GM19099 (cell line): ENCODE data around the gene RFXANK.

Source experiments
- POLR2A ChIP-seq: IDR thresholded peaks from 3 replicates; pipeline ENCODE4 v1.6.1; 2011; ENCODE audit warnings: low read depth; ENCODE audit not compliant: insufficient read length; ENCODE audit errors: extremely low read depth

RFXANK gene

GRCh38 chr19:19192078-19192882 is at the start of gene RFXANK, which contains the start of gene BORCS8:
TSS of gene RFXANK (plus strand) at chr19:19192258. CDS start at chr19:19193947, 1,689 bp downstream.
TSS of gene BORCS8 (minus strand) at chr19:19192152. CDS start at chr19:19192117, 35 bp downstream.
- peak; percentile 71 for TF ChIP-seq POLR2A

GRCh38 chr19:19142347-19142746 is 49.7 kb upstream of the RFXANK start:
- no peak for TF ChIP-seq POLR2A

- TF ChIP-seq POLR2A: no peak
These were observed 46.8 kb upstream of the RFXANK start for GRCh38 chr19:19145281-19145680.

GRCh38 chr19:19145684-19146608 is 46.1 kb upstream of the RFXANK start:
- no peak for TF ChIP-seq POLR2A

GRCh38 chr19:19146865-19147264 is 45.2 kb upstream of the RFXANK start:
- TF ChIP-seq POLR2A: no peak

- no peak for TF ChIP-seq POLR2A
These were observed 44.7 kb upstream of the RFXANK start for GRCh38 chr19:19147344-19147743.

GRCh38 chr19:19149435-19149834 is 42.6 kb upstream of the RFXANK start:
- TF ChIP-seq POLR2A: no peak

GRCh38 chr19:19151418-19151817 is 40.6 kb upstream of the RFXANK start:
- no peak for TF ChIP-seq POLR2A

- TF ChIP-seq POLR2A: no peak
These were observed 39.2 kb upstream of the RFXANK start for GRCh38 chr19:19152668-19153384.

GRCh38 chr19:19154768-19155494 is 37.1 kb upstream of the RFXANK start:
- TF ChIP-seq POLR2A: no peak

GRCh38 chr19:19155495-19156219 is 36.4 kb upstream of the RFXANK start:
- peak; percentile 20 for TF ChIP-seq POLR2A

GRCh38 chr19:19157808-19158207 is 34.2 kb upstream of the RFXANK start:
- TF ChIP-seq POLR2A: no peak

GRCh38 chr19:19159534-19159933 is 32.5 kb upstream of the RFXANK start:
- no peak for TF ChIP-seq POLR2A
